Measurements from ENCODE around the gene CDC5L. TPM values are rescaled to one million over a fixed set of nuclear protein-coding genes. Genes with fewer than 3 reads are reported as not detected.

Gene CDC5L
- total and polyA plus RNA-seq, 2 of the 13 experiments (the other 11 are each of a cell fraction or from before 2014, with no cell fraction given), result 11.0 to 34.2 TPM

GRCh38 chr6:44387346-44388134 is at the start of gene CDC5L (continued):
- TF ChIP-seq PATZ1 (CRISPR knock-in tag; IDR thresholded peaks at IDR 0.05) (peak; percentile 91), AHDC1 (CRISPR knock-in tag; IDR thresholded peaks at IDR 0.05; ENCODE audit: borderline replicate concordance) (no peak), BCLAF1 (IDR thresholded peaks at IDR 0.05) (no peak), ZNF430 (CRISPR knock-in tag; IDR thresholded peaks at IDR 0.05) (peak; percentile 86; the same call in 1 of the 2 replicates), ZXDC (CRISPR knock-in tag; IDR thresholded peaks at IDR 0.05) (peak; percentile 98), HDAC1 (CRISPR knock-in tag; IDR thresholded peaks at IDR 0.05) (peak; percentile 92), IKZF5 (CRISPR knock-in tag; IDR thresholded peaks at IDR 0.05) (peak; percentile 75; the same call in 1 of the 2 replicates), HDAC2 (CRISPR knock-in tag; IDR thresholded peaks at IDR 0.05) (peak; percentile 82), THAP8 (CRISPR knock-in tag; IDR thresholded peaks at IDR 0.05; ENCODE audit: borderline replicate concordance) (peak; percentile 77), ZNF839 (CRISPR knock-in tag; IDR thresholded peaks at IDR 0.05; ENCODE audit: borderline replicate concordance) (no peak)
